Heart right ventricle (tissue), 16 donors: Measurements from ENCODE around the gene FOXP2. TPM values are rescaled to one million over a fixed set of nuclear protein-coding genes. Genes with fewer than 3 reads are reported as not detected.

Experiments used
- ATAC-seq, 8 donors: fragments of 200-7000 bp; cut with Tn5 transposase; one replicate each; pipeline ENCODE4 v1.9.1; 2020; ENCODE audit warnings: mild to moderate bottlenecking in 8 of 8, moderate library complexity in 8 of 8, moderate number of reproducible peaks in 1 of 8
- DNase-seq, 2 donors: peaks; one replicate each; pipeline ENCODE4 v3.0.0-alpha.2; 2020
- H3K27ac ChIP-seq, 10 donors: fragments of 200-600 bp; sonication (generic) in 2 of 10; one replicate each; pipeline versions ENCODE4 v1.5.0 to v1.8.0; 2020 to 2022; ENCODE audit warnings: mild to moderate bottlenecking in 3 of 10
- H3K27me3 ChIP-seq, 7 donors: fragments of 200-600 bp; one replicate each; pipeline ENCODE4 v1.8.0; 2021 to 2022; ENCODE audit warnings: mild to moderate bottlenecking in 2 of 7
- H3K36me3 ChIP-seq, 9 donors: fragments of 200-600 bp; sonication (generic) in 1 of 9; one replicate each; pipeline versions ENCODE4 v1.5.0 to v1.8.0; 2020 to 2022; ENCODE audit warnings: mild to moderate bottlenecking in 2 of 9
- H3K4me1 ChIP-seq, 9 donors: fragments of 200-600 bp; sonication (generic) in 1 of 9; one replicate each; pipeline versions ENCODE4 v1.5.0 to v1.8.0; 2020 to 2022; ENCODE audit warnings: mild to moderate bottlenecking in 4 of 9
- H3K4me3 ChIP-seq, 10 donors: fragments of 200-600 bp; sonication (generic) in 2 of 10; one replicate each; pipeline versions ENCODE4 v1.5.0 to v1.8.0; 2020 to 2022; ENCODE audit warnings: mild to moderate bottlenecking in 7 of 10, moderate library complexity in 2 of 10
- H3K9me3 ChIP-seq, 11 donors: fragments of 200-600 bp in 10 of 11; sonication (generic) in 2 of 11; one replicate each; pipeline versions ENCODE4 v1.5.0 to v1.8.0; 2013 to 2022; ENCODE audit warnings: mild to moderate bottlenecking in 2 of 11, control low read depth in 1 of 11, moderate library complexity in 1 of 11
- WGBS, 2 donors: extraction: QIAGEN DNeasy Blood & Tissue Kit; methylation state at CpG; one replicate each; pipeline ENCODE4 v1.1.7; 2013; ENCODE audit warnings: inconsistent platforms in 1 of 2; 5-methylcytosine and 5-hydroxymethylcytosine counted together
- intact Hi-C, 10 donors: fragments of 100-400 bp; cut with DNase I; formaldehyde crosslinking; loops; one replicate each; pipeline versions ENCODE4 v1.11.1 to v1.14.2; 2022
- polyA plus RNA-seq, 2 donors: library from polyadenylated mRNA; stranded (reverse); fragments of 200-250 nt; gene quantifications; one replicate each; pipeline ENCODE4 v1.2.3, GENCODE V29; 2013
- total RNA-seq, 10 donors: library from RNA; stranded (reverse); fragmentation: NEBNext Ultra II Directional in 3 of 10; extraction: Animal tissue kit (Norgen Biotek cat#: 25700) in 3 of 10; gene quantifications; one replicate each; pipeline versions ENCODE4 v1.2.1 to v1.2.4, GENCODE V29; 2021 to 2023
- TF ChIP-seq, protein P1 (sequence below), 9 donors: fragments of 200-600 bp; sonication (generic) in 2 of 9; IDR thresholded peaks; one replicate each; pipeline versions ENCODE4 v1.5.0 to v1.8.0; 2021 to 2022; ENCODE audit warnings: antibody characterized with exemption in 9 of 9, mild to moderate bottlenecking in 5 of 9, moderate library complexity in 1 of 9
- donor health status: Arrhythmogenic right ventricular cardiomyopathy.
- donor health status: ischemic (EF 13 %, LVEDD 7.1; RV severe dilation, severe dysfunction).
- donor health status: healthy with polysubstance abuse.
- donor health status: DM: no; HTN: yes; CAD: no.
- donor health status: DM: no; HTN: no; CAD: no.
- donor health status: ischemic (EF 25% LVEDD 6.9; RV normal size, moderate dysfunction).
- donor health status: ischemic (EF 25% LVEDD 5.7; RV mildly dilated, moderate dysfunction).
- donor health status: healthy.
- donor health status: DM: yes; HTN: yes; CAD: no.
- donor health status: Ischemic cardiomyopathy.
- donor health status: ischemic (EF 35%, LVEDD 5.7; RV mildly dilated, moderate dysfunction).
- donor health status: nonischemic (EF 11% LVEDD 7.7; RV severe dilation, severe dysfunction).
- donor health status: DM: yes; HTN: yes; CAD: no.
- donor health status: PGD.
- donor health status: ischemic (EF 29% LVEDD 5.4; RV normal size, mild dysfunction).
- donor health status: nonischemic (EF 23%, LVEDD 6.1; RV moderate dilation, normal function).

The FOXP2 gene
- total and polyA plus RNA-seq, 12 donors: 0.16 to 4.7 (median 1.9) TPM

DNA sequence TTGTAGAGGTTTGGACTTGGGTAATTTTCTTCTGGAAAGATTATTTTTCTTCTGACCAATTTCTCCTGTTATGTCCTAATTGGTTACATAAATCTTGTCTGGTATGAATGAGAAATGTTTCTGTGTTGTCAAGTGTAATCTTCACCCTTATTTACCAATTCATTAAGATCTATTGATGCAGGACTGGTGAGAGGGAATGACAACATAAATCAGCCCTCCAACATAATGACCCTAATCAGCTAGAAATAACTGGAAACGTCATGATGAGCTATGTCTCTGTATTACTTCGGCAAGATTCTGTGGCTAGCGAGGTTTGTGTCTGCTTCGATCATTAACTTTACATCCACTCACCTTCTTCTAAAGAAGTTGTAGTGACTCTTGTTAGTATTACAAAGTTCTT is 3.5 kb downstream of the FOXP2 start:
- Histone ChIP-seq H3K9me3 (no peaks in the 10 kb centered on the region), H3K4me3 (peak overlapping the region in 3 of 10 donors; percentile 8 to 41 (median 13)), H3K4me1 (peaks cover 0 to 5% (median 0%) of the 10 kb centered on the region in 9 donors), H3K27ac (peak overlapping the region in 3 of 10 donors; percentile 1 to 31 (median 26)), H3K27me3 (no peaks in the 10 kb centered on the region), H3K36me3 (no peaks in the 10 kb centered on the region)
- DNase-seq: no peak
- TF ChIP-seq, protein P1, sequence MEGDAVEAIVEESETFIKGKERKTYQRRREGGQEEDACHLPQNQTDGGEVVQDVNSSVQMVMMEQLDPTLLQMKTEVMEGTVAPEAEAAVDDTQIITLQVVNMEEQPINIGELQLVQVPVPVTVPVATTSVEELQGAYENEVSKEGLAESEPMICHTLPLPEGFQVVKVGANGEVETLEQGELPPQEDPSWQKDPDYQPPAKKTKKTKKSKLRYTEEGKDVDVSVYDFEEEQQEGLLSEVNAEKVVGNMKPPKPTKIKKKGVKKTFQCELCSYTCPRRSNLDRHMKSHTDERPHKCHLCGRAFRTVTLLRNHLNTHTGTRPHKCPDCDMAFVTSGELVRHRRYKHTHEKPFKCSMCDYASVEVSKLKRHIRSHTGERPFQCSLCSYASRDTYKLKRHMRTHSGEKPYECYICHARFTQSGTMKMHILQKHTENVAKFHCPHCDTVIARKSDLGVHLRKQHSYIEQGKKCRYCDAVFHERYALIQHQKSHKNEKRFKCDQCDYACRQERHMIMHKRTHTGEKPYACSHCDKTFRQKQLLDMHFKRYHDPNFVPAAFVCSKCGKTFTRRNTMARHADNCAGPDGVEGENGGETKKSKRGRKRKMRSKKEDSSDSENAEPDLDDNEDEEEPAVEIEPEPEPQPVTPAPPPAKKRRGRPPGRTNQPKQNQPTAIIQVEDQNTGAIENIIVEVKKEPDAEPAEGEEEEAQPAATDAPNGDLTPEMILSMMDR (IDR thresholded peaks at IDR 0.05): no peak
- 64 to 69% methylated on average over 4 of the region's 4 CpGs for WGBS, 2 donors
- no peak for ATAC-seq
- intact Hi-C loops: loop anchor here in 1 of 10 donors (10.0 kb wide), 1 partner anchor 333 kb away; no protein-coding TSS in a partner anchor

DNA sequence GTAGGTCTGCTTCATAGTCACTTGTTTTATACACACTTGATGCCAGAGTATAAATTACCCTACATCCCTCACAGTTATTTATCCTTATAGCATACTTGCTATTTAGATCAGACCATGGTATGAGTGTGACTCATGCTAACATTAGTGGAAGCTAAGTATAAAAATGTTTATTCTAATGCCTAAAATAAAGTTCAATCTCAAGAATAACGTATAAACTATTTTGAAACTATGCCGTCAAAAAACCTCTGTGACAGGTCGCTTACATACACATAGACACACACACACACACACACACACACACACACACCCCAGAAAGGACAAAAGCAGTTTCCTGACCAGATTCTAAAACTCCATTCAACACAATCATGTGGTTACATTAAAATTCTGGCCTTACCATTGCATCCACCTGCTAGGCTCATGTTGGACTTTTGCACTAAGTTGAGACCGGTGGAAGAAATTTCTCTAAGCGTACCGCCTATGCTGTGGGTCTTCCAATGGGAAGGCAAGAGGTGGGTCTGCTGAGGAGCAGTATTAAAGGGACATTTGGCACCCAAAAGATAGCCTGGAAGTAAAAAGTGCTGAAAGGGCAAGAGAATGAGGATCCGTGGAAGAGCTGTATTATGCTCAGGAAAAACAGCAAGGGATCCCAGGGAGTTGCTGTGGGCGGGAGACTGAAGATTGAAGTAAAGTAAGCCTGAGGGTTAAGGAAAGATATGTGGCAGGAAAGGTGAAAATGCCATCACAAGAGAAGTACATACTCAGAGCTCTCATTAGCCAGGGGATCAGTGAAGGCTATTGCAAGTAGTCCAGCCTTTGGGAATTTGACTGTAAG is 5.0 kb downstream of the FOXP2 start:
- no peak for DNase-seq
- Histone ChIP-seq H3K27ac (no peak overlapping the region), H3K4me1 (no peaks in the 10 kb centered on the region), H3K36me3 (no peaks in the 10 kb centered on the region), H3K9me3 (no peaks in the 10 kb centered on the region), H3K4me3 (no peak overlapping the region), H3K27me3 (no peaks in the 10 kb centered on the region)
- no peak for ATAC-seq
- intact Hi-C loops: loop anchor here in 2 of 10 donors (10.0 kb wide), 1 partner anchor 335 kb away; no protein-coding TSS in a partner anchor
- TF ChIP-seq, protein P1 (IDR thresholded peaks at IDR 0.05): no peak
- 87 to 90% methylated on average over 8 of the region's 8 CpGs for WGBS, 2 donors

DNA sequence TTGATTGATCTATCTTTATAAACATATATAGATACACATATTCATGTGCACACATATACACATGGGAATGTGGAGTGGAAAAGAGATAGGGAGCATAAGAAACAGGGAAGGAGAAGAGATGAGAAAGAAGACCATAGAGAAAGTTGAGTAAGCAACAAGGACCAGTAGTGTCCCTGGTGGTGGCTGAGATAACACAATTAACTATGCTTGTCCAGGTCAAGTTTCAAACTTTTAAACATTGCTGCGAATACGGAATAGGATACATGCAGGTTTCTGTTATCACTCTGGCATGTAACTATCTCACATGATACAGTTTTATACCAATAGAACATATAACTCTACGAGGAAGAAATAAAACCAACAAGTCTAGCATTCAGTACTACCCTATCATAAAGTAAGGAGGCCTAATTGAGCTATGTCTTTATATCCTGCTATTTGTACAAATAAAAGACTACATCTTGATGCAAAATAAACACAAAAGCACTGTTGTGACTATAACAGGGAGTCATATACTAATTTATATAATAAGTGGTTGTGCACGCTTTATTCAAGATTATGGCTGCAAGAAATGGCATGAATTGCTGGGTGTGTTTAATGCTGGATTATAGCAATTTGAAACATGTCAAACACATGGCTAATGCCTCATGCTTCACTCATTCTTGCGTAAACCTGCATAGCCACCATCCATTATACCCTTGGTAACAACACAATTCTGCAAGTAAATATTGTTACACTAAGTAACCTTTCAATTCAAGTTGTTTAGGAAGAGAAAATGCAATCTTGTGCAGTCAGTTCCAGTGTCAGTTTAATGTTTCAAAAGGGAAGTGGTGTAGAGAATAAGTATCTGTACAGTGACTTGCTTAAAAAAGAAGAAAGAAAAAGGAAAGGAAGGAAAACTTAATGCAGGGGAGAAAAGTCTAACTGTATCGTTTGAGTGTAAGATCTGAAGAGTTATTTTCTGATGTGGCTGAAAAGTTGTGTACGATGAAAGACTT is 8.2 kb downstream of the FOXP2 start:
- Histone ChIP-seq H3K4me3 (no peak overlapping the region), H3K27ac (no peak overlapping the region), H3K36me3 (no peaks in the 10 kb centered on the region), H3K27me3 (no peaks in the 10 kb centered on the region), H3K9me3 (no peaks in the 10 kb centered on the region), H3K4me1 (no peaks in the 10 kb centered on the region)
- DNase-seq: no peak
- ATAC-seq: no peak
- intact Hi-C loops: loop anchor here in 1 of 10 donors (10.0 kb wide), 1 partner anchor 338 kb away; no protein-coding TSS in a partner anchor
- TF ChIP-seq, protein P1 (IDR thresholded peaks at IDR 0.05): peak in 1 of 9 donors; percentile 7
- WGBS, 2 donors: 89 to 91% methylated on average over 7 of the region's 7 CpGs

DNA sequence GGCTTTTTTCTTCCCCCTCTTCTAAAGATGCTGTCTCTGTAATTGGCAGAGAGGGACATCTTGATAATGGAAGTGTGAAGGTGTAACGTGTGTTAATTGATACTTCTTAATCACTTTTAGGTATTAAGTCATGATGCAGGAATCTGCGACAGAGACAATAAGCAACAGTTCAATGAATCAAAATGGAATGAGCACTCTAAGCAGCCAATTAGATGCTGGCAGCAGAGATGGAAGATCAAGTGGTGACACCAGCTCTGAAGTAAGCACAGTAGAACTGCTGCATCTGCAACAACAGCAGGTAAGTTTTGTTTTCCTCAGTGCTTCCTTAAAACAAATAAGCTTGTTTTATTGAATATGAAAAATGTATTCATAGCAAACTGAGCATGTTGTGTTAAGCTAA is 11.8 kb downstream of the FOXP2 start:
- no peak overlapping the region for H3K27ac ChIP-seq
- H3K4me3 ChIP-seq: no peak overlapping the region
- no peaks in the 10 kb centered on the region for H3K27me3 ChIP-seq
- H3K4me1 ChIP-seq: no peaks in the 10 kb centered on the region
- H3K9me3 ChIP-seq: no peaks in the 10 kb centered on the region
- intact Hi-C loops: loop anchor here in 2 of 10 donors (5.0 to 10.0 kb wide), 2 partner anchors 236 to 342 kb away; no protein-coding TSS in a partner anchor
- no peaks in the 10 kb centered on the region for H3K36me3 ChIP-seq
- DNase-seq: no peak
- TF ChIP-seq, protein P1 (IDR thresholded peaks at IDR 0.05): no peak
- no peak for ATAC-seq
- WGBS, 2 donors: 65 to 74% methylated on average over 2 of the region's 2 CpGs
